GM18909 (cell line): Measurements from ENCODE around the gene MROH8.
"Not testable (repeated sequence)": the region's sequence is repeated elsewhere in the genome, so short reads cannot be mapped to it uniquely, and the experiment has no call there.

Experiments
- ATAC-seq: cut with Tn5 transposase; IDR thresholded peaks from one replicate; pipeline ENCODE4 v1.9.1; 2021; ENCODE audit warnings: mild to moderate bottlenecking; ENCODE audit not compliant: unreplicated experiment, poor library complexity

The MROH8 gene

DNA sequence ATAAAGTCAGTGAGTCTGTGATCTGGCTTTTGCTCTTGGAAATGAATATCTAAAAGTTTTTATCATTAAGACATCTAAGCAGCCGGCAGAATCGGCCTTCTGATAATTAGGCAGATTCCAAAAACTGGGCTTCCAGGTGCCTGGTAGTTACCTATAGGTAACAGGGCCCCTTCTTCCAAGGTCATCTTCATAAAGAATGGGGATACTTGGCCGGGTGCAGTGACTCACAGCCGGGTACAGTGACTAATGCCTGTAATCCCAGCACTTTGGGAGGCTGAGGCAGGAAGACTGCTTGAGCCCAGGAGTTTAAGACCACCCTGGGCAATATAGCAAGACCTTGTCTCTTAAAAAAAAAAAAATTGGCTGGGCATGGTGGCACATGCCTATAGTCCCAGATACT lies 70.7 kb downstream of the MROH8 start:
- no peak for ATAC-seq

DNA sequence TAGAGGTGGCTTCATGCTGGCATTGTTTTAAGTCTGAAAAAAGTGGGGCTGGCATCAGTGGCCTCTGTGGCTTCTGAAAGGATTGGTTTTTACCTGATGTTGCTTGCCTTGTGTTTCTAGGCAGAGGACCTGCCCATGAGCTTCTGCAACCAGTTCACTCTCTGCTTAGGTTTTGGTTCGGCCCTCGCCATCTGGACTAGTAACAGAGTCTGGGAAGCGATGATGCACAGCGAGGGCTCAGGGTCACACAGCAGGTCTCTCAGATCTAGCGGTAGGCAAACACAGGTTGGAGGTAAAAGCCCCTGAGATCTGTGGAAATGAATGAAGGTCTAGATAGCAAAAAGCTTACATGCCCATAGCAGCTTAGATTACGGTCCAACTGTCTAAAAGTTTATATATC lies 76.8 kb downstream of the MROH8 start:
- ATAC-seq = no peak

GRCh38 chr20:37096415-37097041 lies 82.8 kb downstream of the MROH8 start:
- ATAC-seq = no peak

- ATAC-seq = peak; percentile 72
These were observed 83.5 kb downstream of the MROH8 start, which contains the start of gene RBL1 for GRCh38 chr20:37095599-37096414. Gene RBL1, minus strand, starts transcription at chr20:37095997. Its CDS starts 69 bp downstream, at chr20:37095928.

DNA sequence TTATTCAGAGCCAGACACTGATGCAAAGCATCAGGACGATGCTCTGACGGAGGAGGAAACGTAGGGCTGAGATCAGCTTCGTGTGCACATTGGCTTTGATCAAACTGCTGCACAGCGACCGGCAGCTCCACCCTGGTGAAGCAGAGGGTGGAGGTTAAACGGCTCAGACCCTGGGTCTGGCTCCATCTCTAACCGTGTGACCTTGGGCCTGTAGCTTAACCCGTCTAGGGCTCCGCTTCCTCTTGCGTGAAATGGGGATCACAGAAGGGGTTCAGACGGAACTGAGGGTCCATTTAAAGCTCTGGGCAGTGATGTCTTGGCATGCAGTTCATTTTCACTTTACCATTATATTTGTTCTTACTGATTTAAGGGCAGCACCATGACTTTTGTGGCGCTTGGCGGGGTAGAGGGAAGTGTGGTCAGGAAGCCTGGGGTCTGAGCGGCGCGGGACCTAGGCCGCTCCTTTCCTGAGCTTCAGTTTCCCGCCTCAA lies 84.2 kb downstream of the MROH8 start:
- peak; percentile 18 for ATAC-seq

GRCh38 chr20:37090407-37090806 lies 88.9 kb downstream of the MROH8 start:
- ATAC-seq = no peak

DNA sequence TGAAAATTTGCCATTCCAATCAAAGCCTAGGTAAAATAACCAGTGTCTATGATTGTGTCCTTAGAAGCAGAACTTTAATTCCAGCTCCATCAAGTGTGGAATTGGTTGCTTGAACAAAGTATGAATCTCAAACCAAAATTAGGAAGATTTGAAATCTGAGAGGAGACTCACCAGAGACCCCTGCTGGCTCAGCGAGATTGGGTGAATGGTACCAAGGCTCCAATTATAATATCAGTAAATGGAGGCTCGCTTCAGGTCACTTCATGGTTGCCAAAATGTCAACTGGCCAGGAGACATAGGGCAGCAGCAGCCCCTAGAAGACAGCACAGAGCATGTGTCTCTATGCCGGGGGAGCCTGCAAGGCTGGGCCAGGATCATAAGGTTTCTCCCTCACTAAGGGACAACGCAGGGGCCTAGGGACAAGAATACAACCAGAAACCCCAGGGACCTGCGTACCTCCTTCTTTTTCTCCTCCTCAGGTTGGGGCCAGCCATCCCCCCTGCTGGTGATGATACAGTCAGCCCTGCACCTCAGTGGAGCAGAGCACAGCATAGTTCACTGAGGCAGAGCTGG lies 97.5 kb downstream of the MROH8 start:
- no peak for ATAC-seq

DNA sequence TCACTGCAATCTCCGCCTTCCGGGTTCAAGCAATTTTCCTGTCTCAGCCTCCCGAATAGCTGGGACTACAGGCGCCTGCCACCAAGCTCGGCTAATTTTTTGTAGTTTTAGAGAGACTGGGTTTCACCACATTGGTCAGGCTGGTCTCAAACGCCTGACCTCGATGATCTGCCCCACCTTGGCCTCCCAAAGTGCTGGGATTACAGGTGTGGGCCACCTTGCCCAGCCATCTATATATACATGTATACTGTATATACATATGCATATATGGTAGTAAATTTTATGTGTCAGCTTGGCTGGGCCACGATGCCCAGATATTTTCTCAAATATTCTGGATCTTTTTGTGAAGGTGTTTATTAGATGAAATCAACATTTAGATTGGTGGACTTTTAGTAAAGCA lies 102.3 kb downstream of the MROH8 start:
- ATAC-seq = no peak

DNA sequence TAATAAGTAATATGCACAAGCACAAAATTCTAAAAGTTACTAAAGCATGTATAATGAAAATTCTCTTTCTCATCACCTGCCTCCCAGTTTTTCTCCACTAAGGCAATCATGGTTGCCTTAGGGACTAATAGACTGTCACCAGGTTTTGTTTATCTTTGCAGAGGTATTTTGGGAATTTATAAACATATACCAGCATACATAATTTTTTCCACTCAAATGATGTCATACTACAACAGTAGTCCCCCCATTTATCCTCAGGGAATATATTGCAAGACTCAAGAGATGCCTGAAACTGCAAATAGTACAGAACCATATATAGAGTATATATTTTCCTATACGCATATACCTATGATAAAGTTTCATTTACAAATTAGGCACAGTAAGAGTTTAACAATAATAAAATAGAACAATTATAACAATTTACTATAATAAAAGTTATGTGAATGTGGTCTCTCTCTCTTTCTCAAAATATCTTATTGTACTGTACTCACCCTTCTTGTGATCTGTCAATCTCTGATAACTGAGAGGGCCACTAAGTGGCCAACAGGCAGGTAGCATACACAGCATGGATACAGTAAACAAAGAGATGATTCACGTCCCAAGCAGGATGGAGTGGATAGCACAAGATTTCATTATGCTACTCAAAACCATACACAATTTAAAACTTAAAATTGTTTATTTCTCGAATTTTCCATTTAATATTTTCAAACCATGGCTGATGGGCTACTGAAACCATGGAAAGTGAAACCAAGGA lies 103.2 kb downstream of the MROH8 start:
- ATAC-seq = no peak

DNA sequence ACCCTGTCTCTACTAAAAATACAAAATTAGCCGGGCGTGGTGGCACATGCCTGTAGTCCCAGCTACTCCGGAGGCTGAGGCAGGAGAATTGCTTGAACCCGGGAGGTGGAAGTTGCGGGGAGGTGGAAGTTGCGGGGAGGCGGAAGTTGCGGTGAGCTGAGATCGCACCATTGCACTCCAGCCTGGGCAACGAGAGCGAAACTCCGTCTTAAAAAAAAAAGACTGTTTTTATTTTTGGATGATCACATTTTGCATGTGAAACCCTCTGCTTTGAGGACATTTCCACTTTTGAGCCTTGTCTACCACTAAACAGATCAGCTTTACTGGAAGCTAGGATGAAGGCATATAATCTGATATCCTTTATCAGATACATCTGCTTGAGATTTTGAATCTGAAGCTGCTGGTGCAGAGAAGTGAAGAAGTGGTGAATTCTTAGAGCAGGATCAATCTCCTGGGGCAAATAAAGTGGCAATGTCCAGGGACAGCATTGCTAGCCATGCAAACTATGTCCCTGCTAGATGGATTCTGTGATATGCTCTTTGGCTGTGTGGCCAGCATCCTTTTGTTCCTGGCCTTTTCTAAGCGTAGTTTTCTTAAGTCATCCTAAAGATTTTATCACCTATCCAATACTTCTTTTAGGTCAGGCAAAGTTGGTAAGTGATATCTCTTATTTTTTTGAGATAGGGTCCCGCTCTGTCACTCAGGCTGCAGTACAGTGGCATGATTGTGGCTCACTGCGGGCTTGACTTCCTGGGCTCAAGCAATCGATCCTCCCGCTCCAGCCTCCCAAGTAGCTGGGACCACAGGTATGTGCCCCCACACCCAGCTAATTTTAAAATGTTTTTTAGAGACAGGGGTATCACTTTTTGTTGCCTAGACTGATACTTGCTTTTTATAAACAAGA lies 106.8 kb downstream of the MROH8 start:
- no peak for ATAC-seq

GRCh38 chr20:37071481-37071911 lies 107.9 kb downstream of the MROH8 start:
- ATAC-seq = no peak

DNA sequence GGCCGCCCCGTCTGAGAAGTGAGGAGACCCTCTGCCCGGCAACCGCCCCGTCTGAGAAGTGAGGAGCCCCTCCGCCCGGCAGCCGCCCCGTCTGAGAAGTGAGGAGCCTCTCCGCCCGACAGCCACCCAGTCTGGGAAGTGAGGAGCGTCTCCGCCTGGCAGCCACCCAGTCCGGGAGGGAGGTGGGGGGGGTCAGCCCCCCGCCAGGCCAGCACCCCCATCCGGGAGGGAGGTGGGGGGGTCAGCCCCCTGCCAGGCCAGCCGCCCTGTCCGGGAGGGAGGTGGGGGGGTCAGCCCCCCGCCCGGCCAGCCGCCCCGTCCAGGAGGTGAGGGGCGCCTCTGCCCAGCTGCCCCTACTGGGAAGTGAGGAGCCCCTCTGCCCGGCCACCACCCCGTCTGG lies 109.8 kb downstream of the MROH8 start:
- ATAC-seq = not testable (repeated sequence)

DNA sequence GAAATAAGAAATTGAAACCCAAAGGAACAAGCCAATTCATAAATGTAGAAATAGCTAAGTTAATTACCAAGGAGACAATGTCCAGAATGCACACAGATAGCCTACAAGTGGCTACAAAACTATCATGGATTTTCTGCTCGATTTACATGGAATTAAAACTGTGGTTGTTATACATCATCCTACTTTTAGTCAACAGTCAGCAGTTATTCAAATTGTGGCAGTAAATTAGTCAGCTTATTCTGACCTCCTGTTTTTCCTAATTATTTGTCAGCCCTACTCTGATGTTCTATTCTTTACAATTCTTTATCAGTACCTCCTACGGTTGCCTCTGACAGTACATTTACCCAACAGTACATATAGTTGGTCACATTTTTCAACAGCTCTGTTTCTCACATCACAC lies 113.2 kb downstream of the MROH8 start:
- no peak for ATAC-seq

- no peak for ATAC-seq
These were observed 124.1 kb downstream of the MROH8 start for GRCh38 chr20:37055276-37055675.

DNA sequence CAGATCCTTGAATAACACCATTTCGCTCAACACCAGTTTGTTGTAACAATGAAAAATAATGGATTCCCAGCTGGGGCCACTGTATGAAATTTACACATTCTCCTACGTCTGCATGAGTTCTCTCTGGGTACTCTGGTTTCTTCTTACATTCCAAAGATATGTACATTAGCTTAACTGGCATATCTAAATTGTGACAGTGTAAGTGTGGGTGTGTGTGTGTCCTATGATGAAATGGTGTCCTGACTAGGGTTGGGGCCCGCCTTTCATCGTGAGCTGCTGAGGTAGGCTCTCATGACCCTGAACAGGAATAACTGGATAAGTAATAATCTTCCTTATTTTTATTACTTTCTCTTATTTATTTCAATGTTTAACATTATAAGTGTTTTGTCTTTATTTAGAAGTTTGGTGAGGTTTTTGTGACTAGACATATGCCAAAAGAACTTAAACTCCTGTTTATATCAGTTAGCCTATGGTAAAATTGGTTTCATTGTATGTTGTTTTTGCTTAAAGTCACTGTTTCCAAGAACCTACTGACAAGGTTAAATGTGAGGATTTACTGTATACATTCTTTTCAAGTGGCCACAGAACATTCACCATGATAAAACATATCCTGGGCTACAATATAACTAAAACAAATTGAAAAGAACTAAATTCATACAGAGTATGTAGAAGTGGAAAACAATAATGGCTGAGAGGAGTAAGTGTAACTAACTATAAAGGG lies 126.0 kb downstream of the MROH8 start:
- no peak for ATAC-seq
